CD14-positive monocyte (primary cell): ENCODE results near the gene KRTAP10-2. TPM values are rescaled to one million over a fixed set of nuclear protein-coding genes. Genes with fewer than 3 reads are reported as not detected.

Experiments
- DNase-seq, 3 donors: peaks; one replicate each; pipeline ENCODE4 v3.0.0-alpha.2; 2011 to 2022
- H2AFZ ChIP-seq: 2 replicates; pipeline ENCODE4 v1.6.0; 2012; ENCODE audit warnings: mild to moderate bottlenecking, low read depth, low read length, inconsistent platforms; ENCODE audit not compliant: insufficient read depth, poor library complexity, severe bottlenecking
- H3K27ac ChIP-seq, 2 donors: 1 replicate in 1 of 2; 2 replicates in 1 of 2; pipeline ENCODE4 v1.5.1; 2012 to 2013; ENCODE audit warnings: low read length in 2 of 2, control low read depth in 1 of 2, inconsistent platforms in 1 of 2, low read depth in 1 of 2, mild to moderate bottlenecking in 1 of 2
- H3K27me3 ChIP-seq, 2 donors: one replicate each; pipeline versions ENCODE4 v1.6.0 to v1.6.1; 2011 to 2013; ENCODE audit warnings: low read length in 2 of 2; ENCODE audit not compliant: control insufficient read depth in 2 of 2, insufficient read depth in 2 of 2
- H3K36me3 ChIP-seq, 2 donors: replicated peaks in 1 of 2; 1 replicate in 1 of 2; 2 replicates in 1 of 2; pipeline versions ENCODE4 v1.5.1 to v1.6.1; 2012 to 2013; ENCODE audit warnings: low read length in 2 of 2, control low read depth in 1 of 2, inconsistent platforms in 1 of 2, mild to moderate bottlenecking in 1 of 2; ENCODE audit not compliant: insufficient read depth in 2 of 2, control insufficient read depth in 1 of 2
- H3K4me1 ChIP-seq, 2 donors: 1 replicate in 1 of 2; 2 replicates in 1 of 2; pipeline versions ENCODE4 v1.5.1 to v1.6.1; 2012 to 2013; ENCODE audit warnings: low read length in 2 of 2, control low read depth in 1 of 2, inconsistent platforms in 1 of 2, mild to moderate bottlenecking in 1 of 2, moderate library complexity in 1 of 2; ENCODE audit not compliant: insufficient read depth in 2 of 2, control insufficient read depth in 1 of 2
- H3K4me2 ChIP-seq: replicated peaks from 2 replicates; pipeline ENCODE3; 2012; ENCODE audit warnings: low read length, moderate library complexity, mild to moderate bottlenecking; ENCODE audit not compliant: poor library complexity, severe bottlenecking; ENCODE audit errors: extremely low read depth
- H3K4me3 ChIP-seq, 3 experiments: fragments of 200-600 bp in 1 of 3; sonication (generic) in 1 of 3; replicated peaks in 1 of 3; 1 replicate in 2 of 3; 2 replicates in 1 of 3; pipeline ENCODE4 v1.5.1; 2011 to 2013; ENCODE audit warnings: low read length in 3 of 3, mild to moderate bottlenecking in 3 of 3, control low read depth in 2 of 3, low read depth in 2 of 3, inconsistent platforms in 1 of 3, moderate library complexity in 1 of 3
- H3K79me2 ChIP-seq: 2 replicates; pipeline ENCODE4 v1.6.0; 2012; ENCODE audit warnings: mild to moderate bottlenecking, control low read depth, inconsistent platforms, low read length, moderate library complexity; ENCODE audit not compliant: insufficient read depth
- H3K9ac ChIP-seq: 2 replicates; pipeline ENCODE4 v1.6.0; 2017; ENCODE audit warnings: low read length, mild to moderate bottlenecking; ENCODE audit not compliant: insufficient read depth, poor library complexity, severe bottlenecking
- H3K9me3 ChIP-seq, 2 donors: replicated peaks in 1 of 2; 1 replicate in 1 of 2; 2 replicates in 1 of 2; pipeline versions ENCODE4 v1.5.1 to v1.6.1; 2012 to 2013; ENCODE audit warnings: low read length in 2 of 2, control low read depth in 1 of 2; ENCODE audit not compliant: control insufficient read depth in 1 of 2, insufficient read depth in 1 of 2
- H4K20me1 ChIP-seq: 2 replicates; pipeline ENCODE4 v1.6.0; 2012; ENCODE audit warnings: mild to moderate bottlenecking, low read length, control low read depth, moderate library complexity; ENCODE audit not compliant: insufficient read depth
- H3K27ac Mint-ChIP-seq, 7 donors: one replicate each; pipeline ENCODE4 v1.8.0; 2020; ENCODE audit warnings: mild to moderate bottlenecking in 7 of 7, mixed read lengths in 7 of 7, moderate library complexity in 6 of 7, inconsistent platforms in 2 of 7
- H3K27me3 Mint-ChIP-seq, 3 donors: one replicate each; pipeline ENCODE4 v1.8.0; 2021 to 2022; ENCODE audit warnings: low read depth in 3 of 3, mild to moderate bottlenecking in 3 of 3, mixed read lengths in 3 of 3, moderate library complexity in 3 of 3, inconsistent platforms in 1 of 3
- H3K36me3 Mint-ChIP-seq, 2 donors: one replicate each; pipeline ENCODE4 v1.8.0; 2020; ENCODE audit warnings: mixed read lengths in 2 of 2, inconsistent platforms in 1 of 2, mild to moderate bottlenecking in 1 of 2
- H3K4me1 Mint-ChIP-seq: one replicate; pipeline ENCODE4 v1.8.0; 2020; ENCODE audit warnings: mild to moderate bottlenecking, mixed read lengths
- H3K4me3 Mint-ChIP-seq, 2 donors: one replicate each; pipeline ENCODE4 v1.8.0; 2020; ENCODE audit warnings: mild to moderate bottlenecking in 2 of 2, mixed read lengths in 2 of 2, moderate library complexity in 1 of 2
- H3K9me3 Mint-ChIP-seq, 7 donors: one replicate each; pipeline ENCODE4 v1.8.0; 2020 to 2022; ENCODE audit warnings: mixed read lengths in 7 of 7, mild to moderate bottlenecking in 6 of 7, moderate library complexity in 6 of 7, inconsistent platforms in 2 of 7
- WGBS: methylation state at CpG from one replicate; pipeline ENCODE4 v1.1.5; 2013; ENCODE audit warnings: missing lambda C conversion rate; ENCODE audit not compliant: insufficient coverage; 5-methylcytosine and 5-hydroxymethylcytosine counted together
- intact Hi-C, 2 donors: fragments of 100-400 bp; cut with micrococcal nuclease; formaldehyde crosslinking; loops; one replicate each; pipeline versions ENCODE4 v1.15.0 to v1.15.1; 2023
- polyA plus RNA-seq, 3 donors: library from polyadenylated mRNA; depleted of rRNA in 1 of 3; unstranded in 2 of 3; stranded (reverse) in 1 of 3; fragments of 300-500 nt in 2 of 3; fragments of >200 nt in 1 of 3; fragmentation: Illumina TruSeq in 2 of 3; gene quantifications; 1 replicate in 2 of 3; 2 replicates in 1 of 3; pipeline ENCODE4 v1.2.3, GENCODE V29; 2012 to 2021
- TF ChIP-seq, protein P1 (sequence below): fragments of 200-600 bp; IDR thresholded peaks from one replicate; pipeline ENCODE4 v1.8.0; 2022; ENCODE audit warnings: antibody characterized with exemption, mild to moderate bottlenecking

Gene KRTAP10-2
- polyA plus RNA-seq, 3 donors: not detected

- H3K4me3 Mint-ChIP-seq: no peak overlapping the region
- H3K4me3 ChIP-seq: no peak overlapping the region
- H3K27me3 Mint-ChIP-seq: peaks cover 3 to 7% (median 5%) of the 10 kb centered on the region in 3 donors
- H3K36me3 Mint-ChIP-seq: no peaks in the 10 kb centered on the region
- no peak overlapping the region for H3K9ac ChIP-seq
- H3K9me3 Mint-ChIP-seq: peaks cover 3 to 17% (median 10%) of the 10 kb centered on the region in 7 donors
- H3K27ac Mint-ChIP-seq: peak overlapping the region; percentile 24 to 75 (median 61)
- H2AFZ ChIP-seq: no peak overlapping the region
- H3K4me1 Mint-ChIP-seq: peaks cover 11% of the 10 kb centered on the region
- no peaks in the 10 kb centered on the region for H3K27me3 ChIP-seq
- TF ChIP-seq, protein P1, sequence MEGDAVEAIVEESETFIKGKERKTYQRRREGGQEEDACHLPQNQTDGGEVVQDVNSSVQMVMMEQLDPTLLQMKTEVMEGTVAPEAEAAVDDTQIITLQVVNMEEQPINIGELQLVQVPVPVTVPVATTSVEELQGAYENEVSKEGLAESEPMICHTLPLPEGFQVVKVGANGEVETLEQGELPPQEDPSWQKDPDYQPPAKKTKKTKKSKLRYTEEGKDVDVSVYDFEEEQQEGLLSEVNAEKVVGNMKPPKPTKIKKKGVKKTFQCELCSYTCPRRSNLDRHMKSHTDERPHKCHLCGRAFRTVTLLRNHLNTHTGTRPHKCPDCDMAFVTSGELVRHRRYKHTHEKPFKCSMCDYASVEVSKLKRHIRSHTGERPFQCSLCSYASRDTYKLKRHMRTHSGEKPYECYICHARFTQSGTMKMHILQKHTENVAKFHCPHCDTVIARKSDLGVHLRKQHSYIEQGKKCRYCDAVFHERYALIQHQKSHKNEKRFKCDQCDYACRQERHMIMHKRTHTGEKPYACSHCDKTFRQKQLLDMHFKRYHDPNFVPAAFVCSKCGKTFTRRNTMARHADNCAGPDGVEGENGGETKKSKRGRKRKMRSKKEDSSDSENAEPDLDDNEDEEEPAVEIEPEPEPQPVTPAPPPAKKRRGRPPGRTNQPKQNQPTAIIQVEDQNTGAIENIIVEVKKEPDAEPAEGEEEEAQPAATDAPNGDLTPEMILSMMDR: no peak
- H3K4me2 ChIP-seq: no peak overlapping the region
- peaks cover 0 to 6% of the 10 kb centered on the region in 2 donors for H3K9me3 ChIP-seq
- DNase-seq: peak in 1 of 3 donors; percentile 4
- no peaks in the 10 kb centered on the region for H4K20me1 ChIP-seq
- no CpG with 5 or more reads among the region's 1 CpG for WGBS
- no peaks in the 10 kb centered on the region for H3K79me2 ChIP-seq
- intact Hi-C loops: no loop called here
- peak overlapping the region in 1 of 2 donors; percentile 8 for H3K27ac ChIP-seq
- peaks cover 0 to 4% of the 10 kb centered on the region in 2 donors for H3K4me1 ChIP-seq
- no peaks in the 10 kb centered on the region for H3K36me3 ChIP-seq
Measured at GRCh38 chr21:44564886-44565598, 13.7 kb upstream of the KRTAP10-2 start.

- H3K27me3 Mint-ChIP-seq: peaks cover 3 to 8% (median 5%) of the 10 kb centered on the region in 3 donors
- peaks cover 0 to 4% of the 10 kb centered on the region in 2 donors for H3K4me1 ChIP-seq
- no peak overlapping the region for H3K27ac ChIP-seq
- no peak for DNase-seq
- H3K4me3 ChIP-seq: no peak overlapping the region
- no peaks in the 10 kb centered on the region for H3K36me3 Mint-ChIP-seq
- H3K4me2 ChIP-seq: no peak overlapping the region
- no peak overlapping the region for H3K4me3 Mint-ChIP-seq
- H3K79me2 ChIP-seq: no peaks in the 10 kb centered on the region
- TF ChIP-seq, protein P1: no peak
- H3K9me3 ChIP-seq: peaks cover 0 to 6% of the 10 kb centered on the region in 2 donors
- H4K20me1 ChIP-seq: no peaks in the 10 kb centered on the region
- H2AFZ ChIP-seq: no peak overlapping the region
- no peaks in the 10 kb centered on the region for H3K36me3 ChIP-seq
- peaks cover 11% of the 10 kb centered on the region for H3K4me1 Mint-ChIP-seq
- peaks cover 3 to 23% (median 9%) of the 10 kb centered on the region in 7 donors for H3K9me3 Mint-ChIP-seq
- no peak overlapping the region for H3K9ac ChIP-seq
- no CpG with 5 or more reads among the region's 1 CpG for WGBS
- H3K27me3 ChIP-seq: no peaks in the 10 kb centered on the region
- H3K27ac Mint-ChIP-seq: no peak overlapping the region
- intact Hi-C loops: no loop called here
Measured at GRCh38 chr21:44564099-44564498, 12.8 kb upstream of the KRTAP10-2 start.
